ENCODE measurements around the gene C19orf38. TPM values are rescaled to one million over a fixed set of nuclear protein-coding genes. Genes with fewer than 3 reads are reported as not detected.

The C19orf38 gene
- total and polyA plus RNA-seq, 9 of the 15 experiments (the other 6 are each of a cell fraction or from before 2014, with no cell fraction given), result 0.14 to 0.18 TPM; not detected in 7

- TF ChIP-seq REST (IDR thresholded peaks at IDR 0.05; ENCODE audit: borderline replicate concordance) (no peak), REST (CRISPR knock-in tag; IDR thresholded peaks at IDR 0.05; ENCODE audit: low read depth) (0 out of 2 replicates have a peak, but pooled peaks have one; percentile 44), DMBX1 (CRISPR knock-in tag; IDR thresholded peaks at IDR 0.05; ENCODE audit: borderline replicate concordance) (peak; percentile 97), KDM4B (IDR thresholded peaks at IDR 0.05; ENCODE audit: borderline replicate concordance in 2 of 2, low read depth in 1 of 2) (no peak), PCBP1 (IDR thresholded peaks at IDR 0.05; ENCODE audit: low read depth, low read length, poor library complexity, severe bottlenecking) (no peak), GTF2A2 (tag; IDR thresholded peaks at IDR 0.05) (peak; percentile 92), U2AF2 (optimal IDR thresholded peaks at IDR 0.05; ENCODE audit: low read depth, low read length) (no peak), HSF4 (CRISPR knock-in tag; IDR thresholded peaks at IDR 0.05; ENCODE audit: borderline replicate concordance) (peak; percentile 90; the same call in 1 of the 2 replicates), ZNF12 (CRISPR knock-in tag; IDR thresholded peaks at IDR 0.05) (peak; percentile 91), ZNF76 (CRISPR knock-in tag; IDR thresholded peaks at IDR 0.05; ENCODE audit: borderline replicate concordance) (peak; percentile 96), STAG1 (CRISPR knock-in tag; IDR thresholded peaks at IDR 0.05; ENCODE audit: borderline replicate concordance) (peak; percentile 86; the same call in 1 of the 2 replicates), NR3C1 (CRISPR knock-in tag; IDR thresholded peaks at IDR 0.05) (peak; percentile 86; the same call in 1 of the 2 replicates), TAF7 (tag; IDR thresholded peaks at IDR 0.05) (no peak), NFXL1 (CRISPR knock-in tag; IDR thresholded peaks at IDR 0.05) (peak; percentile 63; the same call in 1 of the 2 replicates), MBD2 (IDR thresholded peaks at IDR 0.05; ENCODE audit: borderline replicate concordance, low read depth) (no peak), FOXJ2 (tag; IDR thresholded peaks at IDR 0.05) (peak; percentile 90), JUN (IDR thresholded peaks at IDR 0.05; ENCODE audit: borderline replicate concordance, low read depth, low read length) (peak; percentile 91; the same call in 1 of the 2 replicates), JUN (CRISPR knock-in tag; IDR thresholded peaks at IDR 0.05; ENCODE audit: borderline replicate concordance) (peak; percentile 96; the same call in 1 of the 2 replicates), POLR2AphosphoS2 (IDR thresholded peaks at IDR 0.05; ENCODE audit: low read length) (no peak), SIRT6 (IDR thresholded peaks at IDR 0.05; ENCODE audit: low read depth, low read length) (no peak), ZFX (CRISPR knock-in tag; IDR thresholded peaks at IDR 0.05) (peak; percentile 89)
Measured at GRCh38 chr19:10836479-10837330, 11.5 kb upstream of the C19orf38 start (continued).

Measured in K562 (cell line).